ENCODE data around the gene RALGDS. TPM values are rescaled to one million over a fixed set of nuclear protein-coding genes. Genes with fewer than 3 reads are reported as not detected.

The RALGDS gene
- total RNA-seq, 2 donors from 2014 or later, result 28.0 to 30.7 TPM

DNA sequence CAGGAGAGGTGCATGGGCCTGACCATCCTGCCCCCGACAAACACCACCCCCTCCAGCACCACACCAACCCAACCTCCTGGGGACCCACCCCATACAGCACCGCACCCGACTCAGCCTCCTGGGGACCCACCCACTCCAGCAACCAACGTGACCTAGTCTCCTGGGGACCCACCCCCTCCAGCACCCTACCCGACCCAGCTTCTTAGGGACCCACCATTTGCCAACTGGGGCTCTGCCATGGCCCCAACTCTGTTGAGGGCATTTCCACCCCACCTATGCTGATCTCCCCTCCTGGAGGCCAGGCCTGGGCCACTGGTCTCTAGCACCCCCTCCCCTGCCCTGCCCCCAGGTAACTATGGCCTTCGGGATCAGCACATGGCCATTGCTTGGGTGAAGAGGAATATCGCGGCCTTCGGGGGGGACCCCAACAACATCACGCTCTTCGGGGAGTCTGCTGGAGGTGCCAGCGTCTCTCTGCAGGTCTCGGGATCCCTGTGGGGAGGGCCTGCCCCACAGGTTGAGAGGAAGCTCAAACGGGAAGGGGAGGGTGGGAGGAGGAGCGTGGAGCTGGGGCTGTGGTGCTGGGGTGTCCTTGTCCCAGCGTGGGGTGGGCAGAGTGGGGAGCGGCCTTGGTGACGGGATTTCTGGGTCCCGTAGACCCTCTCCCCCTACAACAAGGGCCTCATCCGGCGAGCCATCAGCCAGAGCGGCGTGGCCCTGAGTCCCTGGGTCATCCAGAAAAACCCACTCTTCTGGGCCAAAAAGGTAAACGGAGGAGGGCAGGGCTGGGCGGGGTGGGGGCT, 54.7 kb downstream of the RALGDS start:
- Histone ChIP-seq H3K9me3 (ENCODE audit: control insufficient read depth, low read length) (no peaks in the 10 kb centered on the region), H3K27ac (ENCODE audit: low read depth, low read length) (no peak overlapping the region), H3K36me3 (ENCODE audit: control insufficient read depth, insufficient read depth, low read length) (peaks cover 3% of the 10 kb centered on the region), H3K4me1 (ENCODE audit: control insufficient read depth, insufficient read depth, low read length) (peaks cover 2% of the 10 kb centered on the region), H3K27me3 (ENCODE audit: control insufficient read depth, insufficient read depth, low read length, poor library complexity, severe bottlenecking) (no peaks in the 10 kb centered on the region), H3K4me3 (ENCODE audit: low read length) (no peak overlapping the region), H3K9ac (ENCODE audit: extremely low read depth, low read length, poor library complexity, severe bottlenecking) (no peak overlapping the region)
- Mint-ChIP-seq H3K27ac (no peak overlapping the region), H3K9me3 (no peaks in the 10 kb centered on the region), H3K27me3 (ENCODE audit: insufficient read depth) (no peaks in the 10 kb centered on the region), H3K36me3 (ENCODE audit: low read depth) (peaks cover 8% of the 10 kb centered on the region), H3K4me3 (no peak overlapping the region), H3K4me1 (peaks cover 2% of the 10 kb centered on the region)
- WGBS, 2 experiments (ENCODE audit: insufficient coverage in 1 of 2, insufficient read length in 1 of 2), result 93 to 96% methylated on average over 5 to 25 of the region's 25 CpGs
- TF ChIP-seq, protein P1, sequence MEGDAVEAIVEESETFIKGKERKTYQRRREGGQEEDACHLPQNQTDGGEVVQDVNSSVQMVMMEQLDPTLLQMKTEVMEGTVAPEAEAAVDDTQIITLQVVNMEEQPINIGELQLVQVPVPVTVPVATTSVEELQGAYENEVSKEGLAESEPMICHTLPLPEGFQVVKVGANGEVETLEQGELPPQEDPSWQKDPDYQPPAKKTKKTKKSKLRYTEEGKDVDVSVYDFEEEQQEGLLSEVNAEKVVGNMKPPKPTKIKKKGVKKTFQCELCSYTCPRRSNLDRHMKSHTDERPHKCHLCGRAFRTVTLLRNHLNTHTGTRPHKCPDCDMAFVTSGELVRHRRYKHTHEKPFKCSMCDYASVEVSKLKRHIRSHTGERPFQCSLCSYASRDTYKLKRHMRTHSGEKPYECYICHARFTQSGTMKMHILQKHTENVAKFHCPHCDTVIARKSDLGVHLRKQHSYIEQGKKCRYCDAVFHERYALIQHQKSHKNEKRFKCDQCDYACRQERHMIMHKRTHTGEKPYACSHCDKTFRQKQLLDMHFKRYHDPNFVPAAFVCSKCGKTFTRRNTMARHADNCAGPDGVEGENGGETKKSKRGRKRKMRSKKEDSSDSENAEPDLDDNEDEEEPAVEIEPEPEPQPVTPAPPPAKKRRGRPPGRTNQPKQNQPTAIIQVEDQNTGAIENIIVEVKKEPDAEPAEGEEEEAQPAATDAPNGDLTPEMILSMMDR (conservative IDR thresholded peaks at IDR 0.05), result no peak
- DNase-seq, result no peak

DNA sequence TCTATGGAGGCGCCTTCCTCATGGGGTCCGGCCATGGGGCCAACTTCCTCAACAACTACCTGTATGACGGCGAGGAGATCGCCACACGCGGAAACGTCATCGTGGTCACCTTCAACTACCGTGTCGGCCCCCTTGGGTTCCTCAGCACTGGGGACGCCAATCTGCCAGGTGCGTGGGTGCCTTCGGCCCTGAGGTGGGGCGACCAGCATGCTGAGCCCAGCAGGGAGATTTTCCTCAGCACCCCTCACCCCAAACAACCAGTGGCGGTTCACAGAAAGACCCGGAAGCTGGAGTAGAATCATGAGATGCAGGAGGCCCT, 56.0 kb downstream of the RALGDS start:
- WGBS, 2 experiments (ENCODE audit: insufficient coverage in 1 of 2, insufficient read length in 1 of 2), result 96 to 97% methylated on average over 8 to 17 of the region's 17 CpGs
- H3K4me3 ChIP-seq (ENCODE audit: low read length), result no peak overlapping the region
- no peaks in the 10 kb centered on the region for H3K27me3 ChIP-seq (ENCODE audit: control insufficient read depth, insufficient read depth, low read length, poor library complexity, severe bottlenecking)
- no peak for DNase-seq
- H3K4me1 Mint-ChIP-seq, result peaks cover 8% of the 10 kb centered on the region
- no peak overlapping the region for H3K27ac Mint-ChIP-seq
- TF ChIP-seq, protein P1 (conservative IDR thresholded peaks at IDR 0.05), result no peak
- H3K9me3 ChIP-seq (ENCODE audit: control insufficient read depth, low read length), result no peaks in the 10 kb centered on the region
- H3K36me3 Mint-ChIP-seq (ENCODE audit: low read depth), result peaks cover 3% of the 10 kb centered on the region
- H3K36me3 ChIP-seq (ENCODE audit: control insufficient read depth, insufficient read depth, low read length), result peaks cover 3% of the 10 kb centered on the region
- H3K4me1 ChIP-seq (ENCODE audit: control insufficient read depth, insufficient read depth, low read length), result peaks cover 7% of the 10 kb centered on the region
- no peaks in the 10 kb centered on the region for H3K27me3 Mint-ChIP-seq (ENCODE audit: insufficient read depth)
- H3K4me3 Mint-ChIP-seq, result no peak overlapping the region
- no peak overlapping the region for H3K27ac ChIP-seq (ENCODE audit: low read depth, low read length)
- no peaks in the 10 kb centered on the region for H3K9me3 Mint-ChIP-seq
- H3K9ac ChIP-seq (ENCODE audit: extremely low read depth, low read length, poor library complexity, severe bottlenecking), result no peak overlapping the region

DNA sequence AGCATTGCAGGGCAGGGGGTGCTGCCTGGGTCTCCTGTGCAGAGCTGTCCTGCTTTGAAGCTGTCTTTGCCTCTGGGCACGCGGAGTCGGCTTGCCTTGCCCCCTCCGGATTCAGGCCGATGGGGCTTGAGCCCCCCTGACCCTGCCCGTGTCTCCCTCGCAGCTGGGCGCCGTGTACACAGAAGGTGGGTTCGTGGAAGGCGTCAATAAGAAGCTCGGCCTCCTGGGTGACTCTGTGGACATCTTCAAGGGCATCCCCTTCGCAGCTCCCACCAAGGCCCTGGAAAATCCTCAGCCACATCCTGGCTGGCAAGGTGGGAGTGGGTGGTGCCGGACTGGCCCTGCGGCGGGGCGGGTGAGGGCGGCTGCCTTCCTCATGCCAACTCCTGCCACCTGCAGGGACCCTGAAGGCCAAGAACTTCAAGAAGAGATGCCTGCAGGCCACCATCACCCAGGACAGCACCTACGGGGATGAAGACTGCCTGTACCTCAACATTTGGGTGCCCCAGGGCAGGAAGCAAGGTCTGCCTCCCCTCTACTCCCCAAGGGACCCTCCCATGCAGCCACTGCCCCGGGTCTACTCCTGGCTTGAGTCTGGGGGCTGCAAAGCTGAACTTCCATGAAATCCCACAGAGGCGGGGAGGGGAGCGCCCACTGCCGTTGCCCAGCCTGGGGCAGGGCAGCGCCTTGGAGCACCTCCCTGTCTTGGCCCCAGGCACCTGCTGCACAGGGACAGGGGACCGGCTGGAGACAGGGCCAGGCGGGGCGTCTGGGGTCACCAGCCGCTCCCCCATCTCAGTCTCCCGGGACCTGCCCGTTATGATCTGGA, 56.6 kb downstream of the RALGDS start:
- peaks cover 12% of the 10 kb centered on the region for H3K4me1 Mint-ChIP-seq
- Histone ChIP-seq H3K4me3 (ENCODE audit: low read length) (no peak overlapping the region), H3K9me3 (ENCODE audit: control insufficient read depth, low read length) (no peaks in the 10 kb centered on the region), H3K9ac (ENCODE audit: extremely low read depth, low read length, poor library complexity, severe bottlenecking) (no peak overlapping the region), H3K4me1 (ENCODE audit: control insufficient read depth, insufficient read depth, low read length) (peaks cover 7% of the 10 kb centered on the region), H3K36me3 (ENCODE audit: control insufficient read depth, insufficient read depth, low read length) (peaks cover 3% of the 10 kb centered on the region), H3K27ac (ENCODE audit: low read depth, low read length) (no peak overlapping the region), H3K27me3 (ENCODE audit: control insufficient read depth, insufficient read depth, low read length, poor library complexity, severe bottlenecking) (no peaks in the 10 kb centered on the region)
- peaks cover 3% of the 10 kb centered on the region for H3K36me3 Mint-ChIP-seq (ENCODE audit: low read depth)
- DNase-seq, result no peak
- H3K27ac Mint-ChIP-seq, result no peak overlapping the region
- 90 to 95% methylated on average over 16 to 30 of the region's 30 CpGs for WGBS, 2 experiments (ENCODE audit: insufficient coverage in 1 of 2, insufficient read length in 1 of 2)
- no peaks in the 10 kb centered on the region for H3K9me3 Mint-ChIP-seq
- TF ChIP-seq, protein P1 (conservative IDR thresholded peaks at IDR 0.05), result no peak
- no peak overlapping the region for H3K4me3 Mint-ChIP-seq
- H3K27me3 Mint-ChIP-seq (ENCODE audit: insufficient read depth), result no peaks in the 10 kb centered on the region
